RWPE1 (cell line): ENCODE data around the gene ROM1.
A peak's percentile ranks its signal among the peaks of the same experiment; 100 is the strongest.

Experiments used
- CTCF ChIA-PET: fragments of 350-600 bp; sonication (Branson Sonifier 250); formaldehyde crosslinking; extraction: SDS; loops from one replicate; lab custom pipeline; 2021; lab: Yijun Ruan, JAX
- POLR2A ChIA-PET: fragments of 400-600 bp; formaldehyde crosslinking; extraction: SDS; loops from one replicate; lab custom pipeline; 2020; ENCODE audit warnings: antibody characterized with exemption; ENCODE audit not compliant: low non-redundant PET; lab: Yijun Ruan, JAX
- DNase-seq: peaks from one replicate; pipeline ENCODE4 v3.0.0; 2012; ENCODE audit warnings: low spot score
- H3K27ac ChIP-seq: fragments of 450-650 bp; 2 replicates; pipeline ENCODE4 v1.5.1; 2017
- CTCF ChIP-seq: fragments of 450-650 bp; conservative IDR thresholded peaks from 2 replicates; pipeline ENCODE4 v1.5.1; 2017; ENCODE audit warnings: low read depth, mild to moderate bottlenecking

Gene ROM1

GRCh38 chr11:62605467-62605866, 7.6 kb upstream of the ROM1 start:
- TF ChIP-seq CTCF: no peak
- ChIA-PET CTCF (interaction anchor here (0.6 kb wide), 1 partner anchor 155 kb away, joined by 3 read pairs; no protein-coding TSS in a partner anchor), POLR2A (no interaction called here)
- H3K27ac ChIP-seq: peak overlapping the region; percentile 98
- no peak for DNase-seq

GRCh38 chr11:62605902-62606301, 7.2 kb upstream of the ROM1 start:
- no peak for TF ChIP-seq CTCF
- POLR2A ChIA-PET: no interaction called here
- DNase-seq: no peak
- CTCF ChIA-PET: no interaction called here
- peak overlapping the region; percentile 98 for H3K27ac ChIP-seq

- DNase-seq: no peak
- H3K27ac ChIP-seq: peak overlapping the region; percentile 98
- no peak for TF ChIP-seq CTCF
- CTCF ChIA-PET: no interaction called here
- POLR2A ChIA-PET: no interaction called here
These were observed 5.3 kb upstream of the ROM1 start for GRCh38 chr11:62607714-62608113.

- CTCF ChIA-PET: interaction anchor here (0.6 kb wide), 1 partner anchor 237 kb away, joined by 4 read pairs; no protein-coding TSS in a partner anchor
These were observed 4.3 kb upstream of the ROM1 start for GRCh38 chr11:62608776-62609175.

GRCh38 chr11:62610403-62610802, 2.7 kb upstream of the ROM1 start:
- POLR2A ChIA-PET: no interaction called here
- CTCF ChIA-PET: interaction anchor here (1.2 kb wide), 1 partner anchor 216 kb away, joined by 4 read pairs; no protein-coding TSS in a partner anchor
- no peak for DNase-seq
- peak overlapping the region; percentile 98 for H3K27ac ChIP-seq
- TF ChIP-seq CTCF: no peak

More at GRCh38 chr11:62608776-62609175, 4.3 kb upstream of the ROM1 start:
- peak overlapping the region; percentile 98 for H3K27ac ChIP-seq
- no peak for DNase-seq
- no peak for TF ChIP-seq CTCF
- POLR2A ChIA-PET: no interaction called here

- DNase-seq: no peak
- TF ChIP-seq CTCF: no peak
- ChIA-PET CTCF (interaction anchor here (0.5 to 1.3 kb wide), 10 partner anchors 8 to 216 kb away, joined by 3 to 7 read pairs (median 4); partner anchors contain the start of gene B3GAT3), POLR2A (interaction anchor here (1.0 to 1.1 kb wide), 2 partner anchors 20 to 54 kb away, joined by 3 to 4 read pairs; partner anchors contain the start of genes CSKMT and TUT1)
- H3K27ac ChIP-seq: peak overlapping the region; percentile 98
These were observed 2.0 kb upstream of the ROM1 start for GRCh38 chr11:62610814-62611704.
